IPS-20b (cell line): ENCODE results near the gene ADD2.

ENCODE experiments used
- H3K27ac ChIP-seq: one replicate; pipeline ENCODE4 v1.5.1; 2013; ENCODE audit warnings: low read length
- H3K27me3 ChIP-seq: 2 replicates; pipeline ENCODE4 v1.6.1; 2013; ENCODE audit warnings: mild to moderate bottlenecking, low read length, inconsistent platforms; ENCODE audit not compliant: insufficient read depth
- H3K36me3 ChIP-seq: 2 replicates; pipeline ENCODE4 v1.6.1; 2013; ENCODE audit warnings: low read depth, mild to moderate bottlenecking, inconsistent platforms, low read length, moderate library complexity; ENCODE audit not compliant: insufficient read depth
- H3K4me1 ChIP-seq: 2 replicates; pipeline ENCODE4 v1.6.1; 2013; ENCODE audit warnings: mild to moderate bottlenecking, control low read depth, inconsistent platforms, low read length, moderate library complexity; ENCODE audit not compliant: insufficient read depth
- H3K4me3 ChIP-seq: 2 replicates; pipeline ENCODE4 v1.5.1; 2013; ENCODE audit warnings: mild to moderate bottlenecking, low read length, inconsistent platforms
- H3K9ac ChIP-seq: 2 replicates; pipeline ENCODE4 v1.6.1; 2013; ENCODE audit warnings: low read depth, mild to moderate bottlenecking, inconsistent platforms, low read length, moderate library complexity
- H3K9me3 ChIP-seq: 2 replicates; pipeline ENCODE4 v1.6.1; 2013; ENCODE audit warnings: mild to moderate bottlenecking, low read depth, low read length, inconsistent platforms; ENCODE audit not compliant: insufficient read depth

Gene ADD2

GRCh38 chr2:70708376-70709199, 59.4 kb downstream of the ADD2 start:
- Histone ChIP-seq H3K9me3 (no peaks in the 10 kb centered on the region), H3K4me3 (no peak overlapping the region), H3K27me3 (no peaks in the 10 kb centered on the region), H3K9ac (no peak overlapping the region), H3K27ac (no peak overlapping the region), H3K4me1 (peaks cover 8% of the 10 kb centered on the region), H3K36me3 (peaks cover 79% of the 10 kb centered on the region; the same call in 1 of the 2 replicates)

GRCh38 chr2:70707706-70708105, 60.3 kb downstream of the ADD2 start:
- Histone ChIP-seq H3K36me3 (peaks cover 82% of the 10 kb centered on the region; the same call in 1 of the 2 replicates), H3K9ac (no peak overlapping the region), H3K27ac (no peak overlapping the region), H3K27me3 (no peaks in the 10 kb centered on the region), H3K4me3 (no peak overlapping the region), H3K4me1 (peaks cover 8% of the 10 kb centered on the region), H3K9me3 (no peaks in the 10 kb centered on the region)

- no peaks in the 10 kb centered on the region for H3K9me3 ChIP-seq
- no peak overlapping the region for H3K4me3 ChIP-seq
- H3K27me3 ChIP-seq, result no peaks in the 10 kb centered on the region
- H3K9ac ChIP-seq, result no peak overlapping the region
- H3K4me1 ChIP-seq, result peaks cover 5% of the 10 kb centered on the region; the same call in 1 of the 2 replicates
- peaks cover 70% of the 10 kb centered on the region; the same call in 1 of the 2 replicates for H3K36me3 ChIP-seq
- H3K27ac ChIP-seq, result no peak overlapping the region
Observed at GRCh38 chr2:70706026-70706795, 61.8 kb downstream of the ADD2 start.

GRCh38 chr2:70705160-70705850, 62.7 kb downstream of the ADD2 start:
- no peaks in the 10 kb centered on the region for H3K9me3 ChIP-seq
- H3K36me3 ChIP-seq, result peaks cover 62% of the 10 kb centered on the region; the same call in 1 of the 2 replicates
- no peaks in the 10 kb centered on the region for H3K4me1 ChIP-seq
- no peak overlapping the region for H3K27ac ChIP-seq
- H3K27me3 ChIP-seq, result no peaks in the 10 kb centered on the region
- no peak overlapping the region for H3K4me3 ChIP-seq
- H3K9ac ChIP-seq, result no peak overlapping the region

GRCh38 chr2:70703900-70704549, 64.0 kb downstream of the ADD2 start:
- Histone ChIP-seq H3K4me3 (no peak overlapping the region), H3K27me3 (no peaks in the 10 kb centered on the region), H3K27ac (no peak overlapping the region), H3K36me3 (peaks cover 67% of the 10 kb centered on the region; the same call in 1 of the 2 replicates), H3K4me1 (no peaks in the 10 kb centered on the region), H3K9me3 (no peaks in the 10 kb centered on the region), H3K9ac (no peak overlapping the region)

- H3K27me3 ChIP-seq, result no peaks in the 10 kb centered on the region
- H3K4me1 ChIP-seq, result no peaks in the 10 kb centered on the region
- H3K9ac ChIP-seq, result no peak overlapping the region
- no peaks in the 10 kb centered on the region for H3K9me3 ChIP-seq
- H3K4me3 ChIP-seq, result no peak overlapping the region
- no peak overlapping the region for H3K27ac ChIP-seq
- H3K36me3 ChIP-seq, result peaks cover 65% of the 10 kb centered on the region; the same call in 1 of the 2 replicates
Observed at GRCh38 chr2:70702711-70703395, 65.1 kb downstream of the ADD2 start.

GRCh38 chr2:70698847-70699246, 69.2 kb downstream of the ADD2 start:
- no peak overlapping the region for H3K9ac ChIP-seq
- no peaks in the 10 kb centered on the region for H3K27me3 ChIP-seq
- no peaks in the 10 kb centered on the region for H3K9me3 ChIP-seq
- H3K4me1 ChIP-seq, result no peaks in the 10 kb centered on the region
- no peak overlapping the region for H3K4me3 ChIP-seq
- no peak overlapping the region for H3K27ac ChIP-seq
- peaks cover 63% of the 10 kb centered on the region for H3K36me3 ChIP-seq

GRCh38 chr2:70697603-70698383, 70.2 kb downstream of the ADD2 start:
- no peaks in the 10 kb centered on the region for H3K4me1 ChIP-seq
- peaks cover 65% of the 10 kb centered on the region for H3K36me3 ChIP-seq
- H3K9ac ChIP-seq, result no peak overlapping the region
- H3K4me3 ChIP-seq, result no peak overlapping the region
- no peaks in the 10 kb centered on the region for H3K9me3 ChIP-seq
- H3K27ac ChIP-seq, result no peak overlapping the region
- no peaks in the 10 kb centered on the region for H3K27me3 ChIP-seq

GRCh38 chr2:70696142-70696541, 71.9 kb downstream of the ADD2 start:
- no peak overlapping the region for H3K4me3 ChIP-seq
- no peaks in the 10 kb centered on the region for H3K4me1 ChIP-seq
- no peak overlapping the region for H3K9ac ChIP-seq
- H3K27me3 ChIP-seq, result no peaks in the 10 kb centered on the region
- H3K27ac ChIP-seq, result no peak overlapping the region
- no peaks in the 10 kb centered on the region for H3K9me3 ChIP-seq
- peaks cover 82% of the 10 kb centered on the region for H3K36me3 ChIP-seq

- H3K4me1 ChIP-seq, result no peaks in the 10 kb centered on the region; the same call in 1 of the 2 replicates
- H3K9me3 ChIP-seq, result no peaks in the 10 kb centered on the region
- peaks cover 93% of the 10 kb centered on the region for H3K36me3 ChIP-seq
Observed at GRCh38 chr2:70692256-70692655, 75.7 kb downstream of the ADD2 start.

More at GRCh38 chr2:70692256-70692655, 75.7 kb downstream of the ADD2 start:
- Histone ChIP-seq H3K4me3 (no peak overlapping the region), H3K27me3 (no peaks in the 10 kb centered on the region), H3K27ac (no peak overlapping the region), H3K9ac (no peak overlapping the region)
